ENCODE data around the gene SERTAD2. TPM values are rescaled to one million over a fixed set of nuclear protein-coding genes. Genes with fewer than 3 reads are reported as not detected.
A peak's percentile ranks its signal among the peaks of the same experiment; 100 is the strongest.

SERTAD2 gene
- total RNA-seq, 1 experiment from 2014 or later = 19.8 TPM

GRCh38 chr2:64654063-64654811, 524 bp upstream of the SERTAD2 start:
- peak; percentile 85 for DNase-seq
- intact Hi-C loops (cut with micrococcal nuclease) = no loop called here
- Histone ChIP-seq H3K9ac (ENCODE audit: low read length) (peak overlapping the region; percentile 71), H3K4me3 (ENCODE audit: low read length) (peak overlapping the region; percentile 91), H3K79me2 (ENCODE audit: low read length) (peaks cover 55% of the 10 kb centered on the region), H2AFZ (ENCODE audit: low read length) (peak overlapping the region; percentile 70), H3K9me3 (ENCODE audit: low read length) (no peaks in the 10 kb centered on the region), H3K27me3 (ENCODE audit: low read length) (no peaks in the 10 kb centered on the region), H3K4me2 (ENCODE audit: low read length) (peak overlapping the region; percentile 94), H3K27ac (ENCODE audit: low read length) (peak overlapping the region; percentile 40), H3K4me1 (ENCODE audit: insufficient read depth, low read length) (peaks cover 39% of the 10 kb centered on the region), H3F3A (ENCODE audit: low read length, unreplicated experiment) (peaks cover 6% of the 10 kb centered on the region), H3K36me3 (ENCODE audit: low read depth, low read length) (no peaks in the 10 kb centered on the region), H3K9me2 (replicated peaks; ENCODE audit: low read length) (no peaks in the 10 kb centered on the region), H4K20me1 (ENCODE audit: low read length) (peaks cover 29% of the 10 kb centered on the region)
- no peak for TF ChIP-seq EZH2 (IDR thresholded peaks at IDR 0.05; ENCODE audit: low read length, unreplicated experiment)
- peak; percentile 69; the same call in 1 of the 2 replicates for TF ChIP-seq EZH2phosphoT487 (IDR thresholded peaks at IDR 0.05; ENCODE audit: borderline replicate concordance, low read length)
- no peak for TF ChIP-seq CTCF (conservative IDR thresholded peaks at IDR 0.05; ENCODE audit: low read depth, low read length)
- CTCF ChIA-PET = interaction anchor here (0.5 to 2.7 kb wide), 5 partner anchors 9 to 210 kb away, joined by 3 to 18 read pairs (median 7); no protein-coding TSS in a partner anchor
- POLR2A ChIA-PET (ENCODE audit: unreplicated experiment) = interaction anchor here (0.6 to 3.3 kb wide), 11 partner anchors 10 to 1534 kb away, joined by 3 to 46 read pairs (median 4); no protein-coding TSS in a partner anchor
- BruUV-seq (replicated peaks) = no TSS peak
- ATAC-seq = peak; percentile 43

GRCh38 chr2:64652231-64653108, 1.2 kb downstream of the SERTAD2 start:
- Histone ChIP-seq H3K27me3 (ENCODE audit: low read length) (no peaks in the 10 kb centered on the region), H3K27ac (ENCODE audit: low read length) (peak overlapping the region; percentile 19), H2AFZ (ENCODE audit: low read length) (no peak overlapping the region), H3K4me1 (ENCODE audit: insufficient read depth, low read length) (peaks cover 53% of the 10 kb centered on the region), H3K9me3 (ENCODE audit: low read length) (no peaks in the 10 kb centered on the region), H3K4me2 (ENCODE audit: low read length) (peak overlapping the region; percentile 87), H3K36me3 (ENCODE audit: low read depth, low read length) (no peaks in the 10 kb centered on the region), H3K9me2 (replicated peaks; ENCODE audit: low read length) (no peaks in the 10 kb centered on the region), H3F3A (ENCODE audit: low read length, unreplicated experiment) (peaks cover 6% of the 10 kb centered on the region), H4K20me1 (ENCODE audit: low read length) (peaks cover 34% of the 10 kb centered on the region), H3K9ac (ENCODE audit: low read length) (peak overlapping the region; percentile 78), H3K4me3 (ENCODE audit: low read length) (peak overlapping the region; percentile 94), H3K79me2 (ENCODE audit: low read length) (peaks cover 72% of the 10 kb centered on the region)
- peak; percentile 68 for DNase-seq
- ChIA-PET CTCF (interaction anchor here (2.1 to 2.7 kb wide), 2 partner anchors 7 to 98 kb away, joined by 11 to 18 read pairs; no protein-coding TSS in a partner anchor), POLR2A (ENCODE audit: unreplicated experiment) (interaction anchor here (0.6 to 3.3 kb wide), 2 partner anchors 98 to 113 kb away, joined by 3 to 46 read pairs; no protein-coding TSS in a partner anchor)
- TF ChIP-seq EZH2phosphoT487 (IDR thresholded peaks at IDR 0.05; ENCODE audit: borderline replicate concordance, low read length) = no peak
- TF ChIP-seq EZH2 (IDR thresholded peaks at IDR 0.05; ENCODE audit: low read length, unreplicated experiment) = no peak
- TF ChIP-seq CTCF (conservative IDR thresholded peaks at IDR 0.05; ENCODE audit: low read depth, low read length) = no peak
- intact Hi-C loops (cut with micrococcal nuclease) = loop anchor here (1.0 kb wide), 1 partner anchor 99 kb away; no protein-coding TSS in a partner anchor
- ATAC-seq = peak; percentile 23
- BruUV-seq (replicated peaks) = TSS peak; percentile 36

Data from PC-3 (cell line).